HepG2 (cell line): ENCODE measurements around the gene TIMP3. TPM values are rescaled to one million over a fixed set of nuclear protein-coding genes. Genes with fewer than 3 reads are reported as not detected.

ENCODE experiments used
- ARID5B ChIP-seq: IDR thresholded peaks from 2 replicates; pipeline ENCODE4 v1.4.0; 2020; ENCODE audit warnings: mild to moderate bottlenecking, missing genetic modification reagents
- ETV5 ChIP-seq: IDR thresholded peaks from 2 replicates; pipeline ENCODE4 v1.6.1; 2018; ENCODE audit warnings: missing biosample characterization, missing genetic modification reagents, inconsistent platforms, borderline replicate concordance
- FOXP4 ChIP-seq: sonication (generic); formaldehyde crosslinking; IDR thresholded peaks from 2 replicates; pipeline ENCODE4 v1.4.0; 2020; ENCODE audit warnings: missing genetic modification reagents
- GMEB2 ChIP-seq: IDR thresholded peaks from 2 replicates; pipeline ENCODE4 v1.6.1; 2016; ENCODE audit warnings: missing biosample characterization, missing genetic modification reagents, low read depth
- POGZ ChIP-seq: sonication (generic); formaldehyde crosslinking; IDR thresholded peaks from 2 replicates; pipeline ENCODE4 v1.4.0; 2020; ENCODE audit warnings: mild to moderate bottlenecking, missing genetic modification reagents
- RARG ChIP-seq: sonication (generic); formaldehyde crosslinking; IDR thresholded peaks from 2 replicates; pipeline ENCODE4 v1.4.0; 2020; ENCODE audit warnings: low read depth, mild to moderate bottlenecking, missing genetic modification reagents
- RBFOX2 ChIP-seq: fragments of 200-400 bp; formaldehyde crosslinking; IDR thresholded peaks from 2 replicates; pipeline ENCODE4 v1.6.1; 2017; ENCODE audit warnings: low read depth, mild to moderate bottlenecking, low read length
- REST ChIP-seq, 2 experiments: IDR thresholded peaks; 2 replicates each; pipeline ENCODE4 v1.6.1; 2011 to 2012; ENCODE audit warnings: low read length in 2 of 2, borderline replicate concordance in 1 of 2, low read depth in 1 of 2, mild to moderate bottlenecking in 1 of 2, moderate library complexity in 1 of 2
- ZMYM4 ChIP-seq: sonication (generic); formaldehyde crosslinking; IDR thresholded peaks from 2 replicates; pipeline ENCODE4 v1.8.1; 2023; ENCODE audit warnings: mild to moderate bottlenecking, missing genetic modification reagents
- ZNF224 ChIP-seq: sonication (generic); formaldehyde crosslinking; IDR thresholded peaks from 2 replicates; pipeline ENCODE4 v1.5.0; 2020; ENCODE audit warnings: mild to moderate bottlenecking, missing genetic modification reagents
- ZNF317 ChIP-seq: sonication (generic); formaldehyde crosslinking; IDR thresholded peaks from 2 replicates; pipeline ENCODE4 v1.5.0; 2020; ENCODE audit warnings: mild to moderate bottlenecking, missing genetic modification reagents
- ZNF512 ChIP-seq: sonication (generic); formaldehyde crosslinking; IDR thresholded peaks from 2 replicates; pipeline ENCODE4 v1.4.0; 2020; ENCODE audit warnings: mild to moderate bottlenecking, missing genetic modification reagents
- ZNF629 ChIP-seq: sonication (generic); formaldehyde crosslinking; conservative IDR thresholded peaks from 2 replicates; pipeline ENCODE4 v1.5.0; 2020; ENCODE audit warnings: missing genetic modification reagents
- ZNF766 ChIP-seq: sonication (generic); formaldehyde crosslinking; IDR thresholded peaks from 2 replicates; pipeline ENCODE4 v1.5.0; 2020; ENCODE audit warnings: missing genetic modification reagents, borderline replicate concordance
- polyA plus RNA-seq, 8 experiments: library from polyadenylated mRNA; depleted of rRNA in 3 of 8; stranded (reverse) in 7 of 8; unstranded in 1 of 8; fragments of >200 nt; fragmentation: Illumina TruSeq in 4 of 8; extraction: Trizol in 4 of 8; gene quantifications; 2 replicates each; pipeline versions ENCODE4 v1.2.1 to v1.2.3, GENCODE V29; 2011 to 2016; ENCODE audit warnings: low read depth in 4 of 8, missing spikeins in 1 of 8, mixed read lengths in 1 of 8; ENCODE audit not compliant: insufficient read depth in 1 of 8
- total RNA-seq, 5 experiments: library from RNA; depleted of rRNA; stranded (reverse); fragments of >200 nt; fragmentation: Illumina TruSeq; extraction: Trizol; gene quantifications; 2 replicates each; pipeline ENCODE4 v1.2.3, GENCODE V29; 2016; ENCODE audit warnings: low read depth in 1 of 5

The TIMP3 gene
- total and polyA plus RNA-seq, 2 of the 13 experiments (the other 11 are each of a cell fraction or from before 2014, with no cell fraction given) = 57.3 to 86.6 TPM

- TF ChIP-seq ZNF512 (CRISPR knock-in tag) (no peak), REST (IDR thresholded peaks at IDR 0.05; ENCODE audit: borderline replicate concordance in 1 of 2, low read depth in 1 of 2, low read length in 2 of 2) (no peak), ETV5 (peak; percentile 64; the same call in 1 of the 2 replicates), FOXP4 (CRISPR knock-in tag) (peak; percentile 23; the same call in 1 of the 2 replicates), ZNF766 (CRISPR knock-in tag) (0 out of 2 replicates have a peak, but pooled peaks have one; percentile 32), ZNF317 (CRISPR knock-in tag) (peak; percentile 66; the same call in 1 of the 2 replicates), ARID5B (peak; percentile 69), RBFOX2 (no peak), GMEB2 (no peak), ZMYM4 (peak; percentile 77), RARG (CRISPR knock-in tag) (no peak), POGZ (CRISPR knock-in tag) (peak; percentile 72), ZNF224 (CRISPR knock-in tag) (no peak), ZNF629 (CRISPR knock-in tag) (no peak)
Observed at GRCh38 chr22:32754413-32755041, 47.0 kb upstream of the TIMP3 start (continued).
